HFF-Myc (cell line): ENCODE results near the gene GNG12.

ENCODE experiments used
- DNase-seq: peaks from one replicate; pipeline ENCODE4 v3.0.0-alpha.2; 2011; ENCODE audit warnings: low read depth; ENCODE audit errors: extremely low read depth
- H3K4me3 ChIP-seq: replicated peaks from 2 replicates; pipeline ENCODE4 v1.5.1; 2011; ENCODE audit warnings: low read depth, mild to moderate bottlenecking, control low read depth, low read length
- CTCF ChIP-seq: IDR thresholded peaks from 2 replicates; pipeline ENCODE4 v1.5.1; 2012; ENCODE audit warnings: mild to moderate bottlenecking, low read depth, low read length, control low read depth; ENCODE audit errors: missing control alignments

The GNG12 gene

GRCh38 chr1:67764633-67765032, 68.6 kb downstream of the GNG12 start:
- no peak for TF ChIP-seq CTCF
- DNase-seq: no peak
- no peak overlapping the region for H3K4me3 ChIP-seq

GRCh38 chr1:67761730-67762129, 71.5 kb downstream of the GNG12 start:
- H3K4me3 ChIP-seq: no peak overlapping the region
- no peak for TF ChIP-seq CTCF
- no peak for DNase-seq

GRCh38 chr1:67761091-67761490, 72.2 kb downstream of the GNG12 start:
- H3K4me3 ChIP-seq: no peak overlapping the region
- TF ChIP-seq CTCF: no peak
- DNase-seq: no peak

GRCh38 chr1:67760030-67760821, 73.0 kb downstream of the GNG12 start:
- DNase-seq: no peak
- H3K4me3 ChIP-seq: no peak overlapping the region
- peak; percentile 81 for TF ChIP-seq CTCF

GRCh38 chr1:67759692-67760029, 73.6 kb downstream of the GNG12 start:
- no peak for DNase-seq
- TF ChIP-seq CTCF: no peak

GRCh38 chr1:67759066-67759465, 74.2 kb downstream of the GNG12 start:
- no peak for TF ChIP-seq CTCF
- no peak overlapping the region for H3K4me3 ChIP-seq
- no peak for DNase-seq

More at GRCh38 chr1:67759692-67760029, 73.6 kb downstream of the GNG12 start:
- H3K4me3 ChIP-seq: no peak overlapping the region

GRCh38 chr1:67755619-67756018, 77.6 kb downstream of the GNG12 start:
- H3K4me3 ChIP-seq: no peak overlapping the region
- TF ChIP-seq CTCF: no peak
- no peak for DNase-seq
